ENCODE measurements around the gene TBXA2R.
A peak's percentile ranks its signal among the peaks of the same experiment; 100 is the strongest.
"Not testable (repeated sequence)": the region's sequence is repeated elsewhere in the genome, so short reads cannot be mapped to it uniquely, and the experiment has no call there.

The TBXA2R gene

DNA sequence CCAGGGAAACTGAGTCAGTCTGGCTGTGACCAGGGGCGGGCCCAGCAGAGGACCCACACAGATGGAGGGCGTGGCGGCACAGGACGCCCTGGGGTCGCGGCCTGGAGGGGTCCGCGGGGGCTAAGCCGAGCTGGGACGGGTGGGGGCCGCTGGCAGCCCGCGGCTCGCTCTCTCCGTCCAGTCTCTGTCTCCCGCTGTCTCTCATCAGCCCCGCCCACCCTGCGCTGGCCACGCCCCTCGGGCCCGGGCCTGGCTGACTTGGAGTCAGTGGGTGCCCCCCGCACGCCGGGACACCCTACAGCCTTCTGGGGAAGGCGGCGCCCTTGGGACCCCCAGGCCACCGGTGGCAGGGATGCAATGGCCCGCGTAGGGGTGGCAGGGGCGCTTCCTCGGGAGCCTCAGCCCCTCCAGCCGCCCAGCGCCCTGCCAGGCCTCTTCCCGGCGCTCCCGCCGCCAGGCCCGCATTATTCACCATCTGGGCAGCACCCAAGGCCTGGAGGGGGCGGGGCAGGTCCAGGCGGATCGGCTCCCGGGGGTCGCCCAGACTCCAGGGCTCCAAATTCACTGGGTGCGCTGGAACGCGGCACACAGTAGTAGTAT lies at the start of gene TBXA2R:
TBXA2R (minus strand) TSS at position 186 of the 600 bp plus-strand sequence. CDS start 6,241 bp downstream, outside the sequence.
- DNase-seq, result peak; percentile 71

DNA sequence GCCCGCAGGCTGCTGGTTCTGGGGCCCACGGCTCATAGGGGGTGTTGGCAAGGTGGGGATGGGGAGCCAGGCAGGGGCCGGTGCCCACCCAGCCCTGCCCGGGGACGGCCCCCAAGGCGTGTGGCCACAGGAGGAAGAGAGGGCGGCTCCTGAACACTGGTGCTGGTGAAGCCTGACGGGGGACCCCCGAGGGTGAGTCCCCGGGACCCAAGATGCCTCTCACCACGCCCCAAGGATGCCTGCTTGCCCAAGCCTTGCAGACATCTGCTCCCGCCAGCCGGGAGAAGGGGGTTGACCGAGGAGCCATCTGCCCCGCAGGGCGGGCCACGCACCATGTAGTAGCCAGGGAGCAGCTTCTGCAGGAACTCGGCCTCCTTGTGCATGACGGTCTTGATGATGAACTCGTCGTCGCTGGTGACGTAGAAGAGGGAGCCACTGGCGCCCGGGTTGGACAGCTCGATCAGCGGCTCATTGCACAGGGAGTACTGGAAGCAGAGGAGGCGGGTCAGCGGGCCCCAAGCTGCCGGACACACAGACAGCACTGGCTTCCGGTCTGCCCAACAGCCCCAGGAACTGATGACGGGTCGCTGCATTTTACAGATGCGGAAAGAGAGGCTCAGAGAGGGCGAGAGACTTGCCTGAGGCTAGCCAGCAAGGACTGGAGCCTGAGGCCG lies 49.5 kb upstream of the TBXA2R start:
- DNase-seq, result peak; percentile 3

DNA sequence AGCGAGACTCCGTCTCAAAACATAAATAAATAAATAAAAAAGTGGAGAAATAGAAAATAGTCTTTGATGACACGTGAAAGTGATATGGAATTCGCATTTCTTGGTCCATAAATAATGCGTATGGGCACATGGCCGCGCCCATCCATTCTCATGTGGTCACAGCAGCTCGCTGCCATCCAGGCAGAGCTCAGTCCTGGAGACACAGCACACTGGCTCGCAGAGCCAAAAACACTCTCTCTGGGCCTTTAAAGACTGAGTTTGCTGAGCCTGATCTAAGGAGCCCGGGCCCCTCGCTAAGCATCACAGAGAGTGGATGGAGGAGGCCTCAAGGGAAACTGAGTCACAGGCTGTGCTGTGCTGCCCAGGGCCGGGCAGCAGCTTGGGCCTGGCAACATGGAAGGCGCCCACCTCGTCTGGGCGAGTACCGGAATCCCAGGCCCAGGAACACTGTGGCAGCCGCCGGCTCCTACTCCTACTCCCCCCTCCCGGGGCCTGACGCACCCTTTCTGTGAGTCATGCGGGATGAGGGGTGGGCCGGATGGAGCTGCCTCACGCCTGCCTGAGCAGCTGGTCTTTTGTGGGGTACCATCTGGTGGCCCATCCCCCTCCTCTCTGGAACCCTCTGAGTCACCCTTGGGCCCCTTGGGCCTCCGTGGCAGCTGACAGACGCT lies 48.9 kb upstream of the TBXA2R start:
- DNase-seq, result peak; percentile 94

GRCh38 chr19:3653865-3654513 lies 47.3 kb upstream of the TBXA2R start:
- DNase-seq, result no peak

- no peak for DNase-seq
These were observed 46.6 kb upstream of the TBXA2R start for GRCh38 chr19:3653081-3653795.

DNA sequence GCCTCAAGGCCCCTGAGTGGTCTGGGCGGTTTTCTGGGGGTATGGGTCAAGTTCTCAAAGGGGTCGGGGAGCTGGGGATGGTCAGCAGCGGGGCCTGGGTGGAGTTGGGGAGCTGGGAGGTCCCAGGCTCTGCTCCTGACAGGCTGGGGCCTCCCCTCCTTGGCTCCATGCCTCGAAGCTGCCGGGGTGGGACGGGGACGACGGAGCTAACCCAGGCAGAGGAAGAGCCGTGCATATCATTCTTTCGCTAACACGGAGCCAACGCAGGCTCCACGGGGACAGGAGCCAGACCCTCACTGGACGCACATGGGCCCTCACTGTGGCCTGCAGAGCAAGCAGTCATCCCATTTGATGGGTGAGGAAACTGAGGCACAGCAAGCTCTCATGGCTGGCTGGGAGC lies 45.7 kb upstream of the TBXA2R start:
- DNase-seq, result no peak

- no peak for DNase-seq
These were observed 45.0 kb upstream of the TBXA2R start for GRCh38 chr19:3651684-3652083.

DNA sequence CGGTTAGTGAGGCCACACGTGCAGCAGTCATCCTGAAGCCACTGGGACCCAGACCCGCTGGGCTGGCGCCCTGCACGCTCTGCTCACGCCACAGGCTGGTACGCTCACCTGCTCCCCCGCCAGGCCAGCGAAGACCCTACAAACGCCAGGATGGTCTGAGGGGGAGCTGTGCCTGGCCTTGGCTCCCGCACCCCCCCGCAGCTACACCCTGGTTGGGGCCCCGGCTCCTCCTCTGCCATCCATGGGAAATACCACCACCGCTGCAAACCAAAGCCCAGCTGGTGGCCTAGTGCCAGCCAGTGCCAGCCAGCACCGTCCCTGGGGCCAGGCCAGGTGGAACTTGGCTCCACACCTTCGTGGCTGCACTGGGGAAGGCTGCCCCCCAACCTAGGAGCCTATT lies 43.2 kb upstream of the TBXA2R start:
- no peak for DNase-seq

- no peak for DNase-seq
These were observed 41.6 kb upstream of the TBXA2R start for GRCh38 chr19:3648037-3648905.

DNA sequence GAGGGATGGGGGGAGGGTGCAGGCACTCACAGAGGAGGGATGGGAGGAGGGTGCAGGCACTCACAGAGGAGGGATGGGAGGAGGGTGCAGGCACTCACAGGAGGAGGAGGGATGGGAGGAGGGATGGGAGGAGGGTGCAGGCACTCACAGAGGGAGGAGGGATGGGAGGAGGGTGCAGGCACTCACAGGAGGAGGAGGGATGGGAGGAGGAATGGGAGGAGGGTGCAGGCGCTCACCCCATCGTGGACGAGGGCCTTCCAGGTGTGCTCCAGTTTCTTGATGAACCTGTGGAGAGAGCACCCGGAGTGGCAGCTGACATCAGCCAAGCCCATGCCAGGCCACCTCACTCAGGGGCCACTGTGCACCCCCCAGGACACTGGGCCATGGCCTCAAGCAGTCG lies 40.4 kb upstream of the TBXA2R start:
- DNase-seq, result not testable (repeated sequence)

DNA sequence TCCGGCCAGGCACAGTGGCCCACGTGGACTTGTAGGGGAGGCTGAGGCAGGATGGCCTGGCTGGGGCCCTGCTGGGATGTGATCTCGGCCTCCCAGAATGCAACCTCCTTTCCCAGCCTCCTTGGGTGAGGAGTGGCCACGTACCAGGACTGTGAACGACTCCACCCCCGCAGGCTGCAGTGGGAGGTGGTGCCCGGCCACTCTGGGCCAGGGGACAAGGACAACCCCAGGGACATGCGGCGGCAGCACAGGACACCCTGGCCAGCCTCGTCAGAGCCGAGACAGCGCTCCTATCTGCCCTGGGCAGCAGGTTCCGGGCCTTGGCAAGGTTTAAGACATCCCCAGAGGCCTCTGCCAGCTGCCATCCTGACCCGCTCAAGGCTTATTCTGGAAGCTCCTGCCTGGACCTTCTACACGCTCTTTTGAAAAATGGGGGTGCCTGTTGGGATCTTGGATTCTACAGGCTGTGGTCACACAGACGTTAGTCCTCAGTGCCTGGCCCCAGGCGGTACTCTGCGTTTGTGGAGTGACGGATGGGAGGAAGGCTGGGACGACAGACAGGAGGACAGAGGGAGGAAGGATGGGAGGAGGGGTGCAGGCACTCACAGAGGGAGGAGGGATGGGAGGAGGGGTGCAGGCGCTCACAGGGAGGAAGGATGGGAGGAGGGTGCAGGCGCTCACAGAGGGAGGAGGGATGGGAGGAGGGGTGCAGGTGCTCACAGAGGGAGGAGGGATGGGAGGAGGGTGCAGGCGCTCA lies 39.8 kb upstream of the TBXA2R start:
- DNase-seq, result no peak

DNA sequence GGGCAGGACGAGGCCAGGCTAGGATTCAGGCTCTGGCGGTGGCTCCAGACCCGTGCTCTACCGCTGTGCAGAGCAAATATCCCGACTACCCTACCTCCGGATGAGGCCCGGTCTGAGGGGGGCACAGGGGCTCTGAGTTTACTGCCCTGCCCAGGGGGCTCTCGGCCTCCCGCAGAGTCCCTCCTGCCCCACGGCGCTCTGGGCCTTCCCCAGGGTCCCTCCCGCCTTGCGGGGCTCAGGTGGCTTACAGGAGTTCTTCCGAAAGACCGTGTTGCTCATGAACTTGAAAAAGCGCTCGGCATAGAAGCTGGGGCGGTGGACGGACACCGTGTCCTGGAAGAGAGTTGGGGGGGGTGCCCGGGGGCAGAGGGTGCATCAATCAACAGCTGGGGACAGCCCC lies 39.1 kb upstream of the TBXA2R start:
- no peak for DNase-seq

GRCh38 chr19:3645067-3645396 lies 38.4 kb upstream of the TBXA2R start:
- DNase-seq, result no peak

GRCh38 chr19:3644351-3645066 lies 37.8 kb upstream of the TBXA2R start:
- DNase-seq, result no peak

DNA sequence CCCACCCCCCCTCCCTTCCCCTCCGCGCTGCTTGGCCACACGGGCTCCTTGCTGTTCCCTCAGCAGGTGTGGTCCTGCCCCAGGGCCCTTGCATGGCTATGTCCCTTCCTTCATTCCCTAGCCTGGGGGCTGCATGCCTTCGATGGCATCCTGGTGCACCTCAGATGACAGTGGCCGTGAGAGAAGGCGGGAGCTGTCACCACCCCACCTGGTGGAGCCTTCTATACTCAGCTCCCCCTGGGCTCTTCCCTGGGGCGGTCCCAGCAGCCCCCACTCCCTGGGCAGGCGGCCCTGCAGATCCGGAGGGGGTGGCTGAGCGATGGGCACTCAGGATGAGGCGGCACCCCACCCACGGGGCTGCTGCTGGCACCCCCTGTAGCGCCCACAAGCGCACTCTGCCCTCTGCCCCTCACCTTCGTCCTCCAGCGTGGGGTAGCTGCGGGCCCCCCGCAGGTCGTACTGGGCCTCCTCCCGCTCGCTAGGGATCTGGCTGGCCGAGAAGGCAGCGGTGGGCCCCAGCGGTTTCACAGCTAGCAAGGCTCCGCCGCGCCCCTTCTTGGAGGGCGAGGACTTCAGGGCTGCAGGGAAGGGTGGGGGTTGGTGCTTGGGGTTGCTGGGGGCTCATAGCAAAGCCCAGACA lies 37.1 kb upstream of the TBXA2R start:
- DNase-seq, result no peak

GRCh38 chr19:3642987-3643673 lies 36.5 kb upstream of the TBXA2R start:
- no peak for DNase-seq

GRCh38 chr19:3642296-3642695 lies 35.6 kb upstream of the TBXA2R start:
- DNase-seq, result no peak

DNA sequence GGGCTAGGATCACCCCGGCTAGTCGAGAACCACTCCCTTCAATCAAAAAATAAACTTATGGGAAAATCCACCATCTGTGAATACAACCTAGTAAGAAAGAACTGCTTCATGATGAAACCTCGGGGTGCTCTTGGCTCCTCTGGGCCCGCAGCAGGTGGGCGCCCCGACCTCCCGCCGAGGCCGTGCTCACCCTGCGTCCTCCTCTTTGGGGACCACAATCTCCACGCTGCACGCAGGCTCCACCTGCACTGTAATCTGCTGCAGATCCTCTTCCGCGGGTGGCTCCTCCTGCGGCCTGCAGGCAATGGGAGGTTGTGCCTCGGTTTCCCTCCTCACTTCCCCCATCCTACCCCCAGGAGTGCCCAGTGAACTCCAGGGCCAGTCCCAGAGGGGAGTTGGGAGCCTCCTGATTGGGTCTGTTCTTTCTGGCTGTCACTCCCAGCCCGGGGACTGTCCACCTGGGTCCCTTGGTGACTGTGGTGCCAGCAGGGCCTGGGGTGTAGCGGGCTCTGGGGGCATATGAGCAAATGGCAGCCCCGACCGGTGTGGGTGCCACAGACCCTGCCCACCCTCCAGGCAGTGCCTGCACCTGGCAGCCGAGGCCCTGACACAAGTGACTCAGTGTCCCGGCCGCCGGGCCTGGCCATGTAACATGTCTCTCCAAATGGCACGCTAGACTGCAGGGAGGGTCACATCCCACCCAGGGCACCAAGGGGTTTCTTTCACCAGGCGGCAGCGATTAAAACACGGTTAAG lies 35.0 kb upstream of the TBXA2R start:
- DNase-seq, result no peak

- no peak for DNase-seq
These were observed 32.8 kb upstream of the TBXA2R start for GRCh38 chr19:3639479-3639878.

Data from NCI-H226 (cell line).